ENCODE results near the gene CCDC33.

The CCDC33 gene

GRCh38 chr15:74242441-74243185, 6.5 kb downstream of the CCDC33 start:
- Histone ChIP-seq H3K27me3 (replicated peaks; ENCODE audit: insufficient read depth, low read length) (peaks cover 78% of the 10 kb centered on the region), H3K36me3 (replicated peaks; ENCODE audit: insufficient read depth, low read length) (no peaks in the 10 kb centered on the region), H4K20me1 (ENCODE audit: insufficient read depth, low read length) (no peaks in the 10 kb centered on the region), H3K9me2 (replicated peaks; ENCODE audit: insufficient read depth, low read length) (no peaks in the 10 kb centered on the region), H3K4me2 (ENCODE audit: low read depth, low read length) (no peak overlapping the region), H3K27ac (ENCODE audit: low read length) (no peak overlapping the region), H3F3A (ENCODE audit: insufficient read depth, low read length) (no peaks in the 10 kb centered on the region), H3K9ac (ENCODE audit: low read length) (no peak overlapping the region), H3K4me1 (ENCODE audit: low read length) (no peaks in the 10 kb centered on the region), H3K79me2 (ENCODE audit: low read length) (no peaks in the 10 kb centered on the region), H3K4me3 (ENCODE audit: low read length) (no peak overlapping the region), H3K9me3 (replicated peaks; ENCODE audit: insufficient read depth, low read length) (no peaks in the 10 kb centered on the region), H2AFZ (ENCODE audit: low read length) (no peak overlapping the region)
- TF ChIP-seq EZH2 (optimal IDR thresholded peaks at IDR 0.05; ENCODE audit: low read depth, low read length) (no peak), EZH2phosphoT487 (IDR thresholded peaks at IDR 0.05; ENCODE audit: low read length) (no peak), CTCF (IDR thresholded peaks at IDR 0.05; ENCODE audit: low read length) (no peak)
- no peak for DNase-seq

- H3K9ac ChIP-seq (ENCODE audit: low read length), result no peak overlapping the region
- DNase-seq, result no peak
- no peak for TF ChIP-seq CTCF (IDR thresholded peaks at IDR 0.05; ENCODE audit: low read length)
- TF ChIP-seq EZH2phosphoT487 (IDR thresholded peaks at IDR 0.05; ENCODE audit: low read length), result no peak
- H4K20me1 ChIP-seq (ENCODE audit: insufficient read depth, low read length), result no peaks in the 10 kb centered on the region
- H3K4me1 ChIP-seq (ENCODE audit: low read length), result no peaks in the 10 kb centered on the region
- H3K9me2 ChIP-seq (replicated peaks; ENCODE audit: insufficient read depth, low read length), result no peaks in the 10 kb centered on the region
- H3K4me2 ChIP-seq (ENCODE audit: low read depth, low read length), result no peak overlapping the region
- H3K27ac ChIP-seq (ENCODE audit: low read length), result no peak overlapping the region
- no peaks in the 10 kb centered on the region for H3F3A ChIP-seq (ENCODE audit: insufficient read depth, low read length)
- no peaks in the 10 kb centered on the region for H3K79me2 ChIP-seq (ENCODE audit: low read length)
- no peaks in the 10 kb centered on the region for H3K36me3 ChIP-seq (replicated peaks; ENCODE audit: insufficient read depth, low read length)
- no peaks in the 10 kb centered on the region for H3K9me3 ChIP-seq (replicated peaks; ENCODE audit: insufficient read depth, low read length)
- H3K4me3 ChIP-seq (ENCODE audit: low read length), result no peak overlapping the region
- peaks cover 78% of the 10 kb centered on the region for H3K27me3 ChIP-seq (replicated peaks; ENCODE audit: insufficient read depth, low read length)
- H2AFZ ChIP-seq (ENCODE audit: low read length), result no peak overlapping the region
Observed at GRCh38 chr15:74243431-74243830, 7.3 kb downstream of the CCDC33 start.

GRCh38 chr15:74244822-74245341, 8.8 kb downstream of the CCDC33 start:
- Histone ChIP-seq H3K27me3 (replicated peaks; ENCODE audit: insufficient read depth, low read length) (peaks cover 75% of the 10 kb centered on the region), H3K4me3 (ENCODE audit: low read length) (no peak overlapping the region), H3K9me2 (replicated peaks; ENCODE audit: insufficient read depth, low read length) (no peaks in the 10 kb centered on the region), H3K9ac (ENCODE audit: low read length) (no peak overlapping the region), H2AFZ (ENCODE audit: low read length) (no peak overlapping the region), H3K36me3 (replicated peaks; ENCODE audit: insufficient read depth, low read length) (no peaks in the 10 kb centered on the region), H3K79me2 (ENCODE audit: low read length) (no peaks in the 10 kb centered on the region), H3K4me1 (ENCODE audit: low read length) (no peaks in the 10 kb centered on the region), H3F3A (ENCODE audit: insufficient read depth, low read length) (no peaks in the 10 kb centered on the region), H4K20me1 (ENCODE audit: insufficient read depth, low read length) (no peaks in the 10 kb centered on the region), H3K4me2 (ENCODE audit: low read depth, low read length) (no peak overlapping the region), H3K9me3 (replicated peaks; ENCODE audit: insufficient read depth, low read length) (no peaks in the 10 kb centered on the region), H3K27ac (ENCODE audit: low read length) (no peak overlapping the region)
- TF ChIP-seq EZH2phosphoT487 (IDR thresholded peaks at IDR 0.05; ENCODE audit: low read length) (no peak), CTCF (IDR thresholded peaks at IDR 0.05; ENCODE audit: low read length) (no peak), EZH2 (optimal IDR thresholded peaks at IDR 0.05; ENCODE audit: low read depth, low read length) (no peak)
- no peak for DNase-seq
